H1 (cell line): ENCODE data around the gene UNK. TPM values are rescaled to one million over a fixed set of nuclear protein-coding genes. Genes with fewer than 3 reads are reported as not detected.
"Not testable (repeated sequence)": the region's sequence is repeated elsewhere in the genome, so short reads cannot be mapped to it uniquely, and the experiment has no call there.

Experiments
- CTCF ChIA-PET: fragments of 300-600 bp; sonication (Branson Sonifier 250); formaldehyde crosslinking; loops from one replicate; lab custom pipeline; 2021; ENCODE audit not compliant: partially characterized antibody; lab: Charles Lee
- POLR2A ChIA-PET: fragments of 300-600 bp; sonication (Branson Sonifier 250); formaldehyde crosslinking; loops from one replicate; lab custom pipeline; 2021; ENCODE audit warnings: inconsistent platforms; ENCODE audit not compliant: partially characterized antibody; lab: Charles Lee
- DNase-seq, 2 experiments: peaks; one replicate each; pipeline versions ENCODE4 v3.0.0 to v3.0.0-alpha.2; 2010 to 2022; ENCODE audit warnings: low spot score in 2 of 2, low read depth in 1 of 2, mixed read lengths in 1 of 2
- FAIRE-seq: peaks from 2 replicates; lab custom pipeline; 2011; peaks lifted over from hg19 to GRCh38; lab: Jason Lieb, UNC
- H2AFZ ChIP-seq: 2 replicates; pipeline ENCODE4 v1.8.1; 2012; ENCODE audit warnings: low read length, inconsistent platforms
- H2AK5ac ChIP-seq: 2 replicates; pipeline ENCODE4 v1.6.1; 2013; ENCODE audit warnings: low read depth, low read length
- H2BK120ac ChIP-seq: replicated peaks from 2 replicates; pipeline ENCODE3; 2013; ENCODE audit warnings: low read depth, low read length, inconsistent platforms
- H2BK12ac ChIP-seq: 2 replicates; pipeline ENCODE4 v1.6.1; 2013; ENCODE audit warnings: low read depth, low read length
- H2BK15ac ChIP-seq: 2 replicates; pipeline ENCODE4 v1.6.1; 2013; ENCODE audit warnings: low read length
- H2BK20ac ChIP-seq: 2 replicates; pipeline ENCODE4 v1.6.1; 2013; ENCODE audit warnings: low read length
- H2BK5ac ChIP-seq: 2 replicates; pipeline ENCODE4 v1.6.1; 2013; ENCODE audit warnings: low read depth, low read length
- H3K14ac ChIP-seq: 2 replicates; pipeline ENCODE4 v1.6.1; 2013; ENCODE audit warnings: inconsistent platforms; ENCODE audit not compliant: insufficient read length
- H3K18ac ChIP-seq: 2 replicates; pipeline ENCODE4 v1.6.1; 2013; ENCODE audit warnings: low read length; ENCODE audit errors: extremely low read depth
- H3K23ac ChIP-seq: 2 replicates; pipeline ENCODE4 v1.6.1; 2013; ENCODE audit warnings: inconsistent platforms; ENCODE audit not compliant: insufficient read length
- H3K23me2 ChIP-seq: 2 replicates; pipeline ENCODE4 v1.6.1; 2013; ENCODE audit warnings: low read depth, low read length
- H3K27ac ChIP-seq: 2 replicates; pipeline ENCODE4 v1.6.1; 2011; ENCODE audit warnings: low read depth, low read length, inconsistent platforms
- H3K27me3 ChIP-seq, 4 experiments: replicated peaks in 1 of 4; 1 replicate in 1 of 4; 2 replicates in 3 of 4; pipeline versions ENCODE4 v1.6.1 to v1.8.1; 2011 to 2013; ENCODE audit warnings: low read length in 3 of 4, mild to moderate bottlenecking in 3 of 4, inconsistent platforms in 2 of 4, mixed read lengths in 2 of 4, moderate library complexity in 1 of 4; ENCODE audit not compliant: control insufficient read depth in 3 of 4, insufficient read depth in 3 of 4; ENCODE audit errors: extremely low read depth in 1 of 4
- H3K36me3 ChIP-seq, 4 experiments: 2 replicates each; pipeline versions ENCODE4 v1.6.1 to v1.8.1; 2011 to 2013; ENCODE audit warnings: mild to moderate bottlenecking in 4 of 4, low read length in 3 of 4, moderate library complexity in 2 of 4, control low read depth in 1 of 4, inconsistent platforms in 1 of 4; ENCODE audit not compliant: insufficient read depth in 4 of 4, control insufficient read depth in 2 of 4
- H3K4ac ChIP-seq: replicated peaks from 2 replicates; pipeline ENCODE3; 2013; ENCODE audit warnings: low read length, low read depth, mixed read lengths, inconsistent platforms; ENCODE audit not compliant: insufficient read length
- H3K4me1 ChIP-seq, 4 experiments: replicated peaks in 1 of 4; 1 replicate in 1 of 4; 2 replicates in 3 of 4; pipeline versions ENCODE4 v1.6.1 to v1.8.1; 2011 to 2013; ENCODE audit warnings: low read length in 3 of 4, inconsistent platforms in 2 of 4, mixed read lengths in 1 of 4; ENCODE audit not compliant: insufficient read depth in 4 of 4, control insufficient read depth in 3 of 4
- H3K4me2 ChIP-seq, 2 experiments: 2 replicates each; pipeline versions ENCODE4 v1.6.1 to v1.8.1; 2011 to 2013; ENCODE audit warnings: low read depth in 2 of 2, low read length in 2 of 2, control low read depth in 1 of 2, inconsistent platforms in 1 of 2, mild to moderate bottlenecking in 1 of 2; ENCODE audit not compliant: insufficient read depth in 1 of 2
- H3K4me3 ChIP-seq, 4 experiments: fragments of 200-600, 300-600 bp in 1 of 4; sonication (generic), shearing (Covaris generic), sonication (Bioruptor Twin) in 1 of 4; 2 replicates each; pipeline versions ENCODE4 v1.5.1 to v1.8.1; 2011 to 2016; ENCODE audit warnings: low read length in 4 of 4, low read depth in 3 of 4, control low read depth in 2 of 4, inconsistent platforms in 2 of 4, mild to moderate bottlenecking in 2 of 4, mixed read lengths in 1 of 4, moderate library complexity in 1 of 4; ENCODE audit not compliant: insufficient read depth in 2 of 4; ENCODE audit errors: extremely low read depth in 1 of 4
- H3K56ac ChIP-seq: replicated peaks from 2 replicates; pipeline ENCODE3; 2013; ENCODE audit warnings: low read depth, mild to moderate bottlenecking, mixed read lengths, low read length, inconsistent platforms; ENCODE audit not compliant: insufficient read length
- H3K79me1 ChIP-seq: 2 replicates; pipeline ENCODE4 v1.6.1; 2013; ENCODE audit warnings: low read depth, low read length, control low read depth
- H3K79me2 ChIP-seq, 2 experiments: 2 replicates each; pipeline versions ENCODE4 v1.6.1 to v1.8.1; 2012 to 2013; ENCODE audit warnings: low read length in 2 of 2, mild to moderate bottlenecking in 2 of 2, inconsistent platforms in 1 of 2; ENCODE audit not compliant: insufficient read depth in 2 of 2, control insufficient read depth in 1 of 2
- H3K9ac ChIP-seq, 4 experiments: replicated peaks in 1 of 4; 1 replicate in 1 of 4; 2 replicates in 3 of 4; pipeline versions ENCODE4 v1.6.1 to v1.8.1; 2011 to 2013; ENCODE audit warnings: low read depth in 3 of 4, low read length in 3 of 4, control low read depth in 2 of 4, mild to moderate bottlenecking in 2 of 4, moderate library complexity in 2 of 4, inconsistent platforms in 1 of 4; ENCODE audit errors: extremely low read depth in 1 of 4
- H3K9me3 ChIP-seq, 2 experiments: 2 replicates each; pipeline versions ENCODE4 v1.6.1 to v1.8.1; 2012 to 2013; ENCODE audit warnings: mild to moderate bottlenecking in 2 of 2, moderate library complexity in 2 of 2, control low read depth in 1 of 2, inconsistent platforms in 1 of 2, low read depth in 1 of 2, low read length in 1 of 2, mixed read lengths in 1 of 2; ENCODE audit not compliant: insufficient read depth in 2 of 2
- H4K20me1 ChIP-seq, 2 experiments: replicated peaks in 1 of 2; 2 replicates each; pipeline versions ENCODE3 to v1.8.1; 2011 to 2013; ENCODE audit warnings: inconsistent platforms in 2 of 2, low read length in 2 of 2, mild to moderate bottlenecking in 1 of 2; ENCODE audit not compliant: insufficient read depth in 2 of 2, control insufficient read depth in 1 of 2
- H4K5ac ChIP-seq: 2 replicates; pipeline ENCODE4 v1.6.1; 2013; ENCODE audit warnings: low read length, low read depth, mixed read lengths, inconsistent platforms; ENCODE audit not compliant: insufficient read length
- H4K8ac ChIP-seq: 2 replicates; pipeline ENCODE4 v1.8.0; 2013; ENCODE audit warnings: mild to moderate bottlenecking, moderate library complexity, low read length, inconsistent platforms; ENCODE audit not compliant: insufficient read depth; ENCODE audit errors: extremely low read depth
- H4K91ac ChIP-seq: replicated peaks from 2 replicates; pipeline ENCODE3; 2013; ENCODE audit warnings: low read length, mixed read lengths, inconsistent platforms; ENCODE audit not compliant: insufficient read length
- EGR1 ChIP-seq: IDR thresholded peaks from 2 replicates; pipeline ENCODE4 v1.6.1; 2011; ENCODE audit warnings: low read depth, low read length, borderline replicate concordance
- NRF1 ChIP-seq: IDR thresholded peaks from 2 replicates; pipeline ENCODE4 v1.6.1; 2011; ENCODE audit warnings: mild to moderate bottlenecking, low read depth, low read length, improper control_type of control experiment
- WGBS, 2 experiments: shearing (Covaris generic) in 1 of 2; methylation state at CpG; one replicate each; pipeline versions ENCODE4 v1.1.6 to v1.1.7; 2013 to 2015; ENCODE audit warnings: low lambda C conversion rate in 2 of 2, mixed read lengths in 2 of 2, inconsistent platforms in 1 of 2, low coverage in 1 of 2, missing lambda C conversion rate in 1 of 2; ENCODE audit not compliant: insufficient replicate concordance in 2 of 2, insufficient coverage in 1 of 2, insufficient read length in 1 of 2; ENCODE audit errors: extremely low coverage in 1 of 2, missing lambda C conversion rate in 1 of 2; 5-methylcytosine and 5-hydroxymethylcytosine counted together
- polyA plus RNA-seq, 7 experiments: library from polyadenylated mRNA; depleted of rRNA in 3 of 7; stranded (reverse) in 5 of 7; unstranded in 2 of 7; fragments of >200 nt in 5 of 7; fragments of 200-250 nt in 2 of 7; gene quantifications; 1 replicate in 5 of 7; 2 replicates in 1 of 7; 4 replicates in 1 of 7; pipeline versions ENCODE4 v1.2.1 to v1.2.3, GENCODE V29; 2011 to 2013; ENCODE audit warnings: missing spikeins in 2 of 7, mixed read lengths in 2 of 7
- total RNA-seq: library from RNA; stranded (reverse); fragmentation: NEBNext Ultra II Directional; extraction: Animal tissue kit (Norgen Biotek cat#: 25700); gene quantifications from 2 replicates; pipeline ENCODE4 v1.2.1, GENCODE V29; 2021

Gene UNK
- total and polyA plus RNA-seq, 2 of the 8 experiments (the other 6 are each of a cell fraction or from before 2014, with no cell fraction given) = 24.2 to 33.3 TPM

- TF ChIP-seq EGR1 (no peak), NRF1 (no peak)
Observed at GRCh38 chr17:75759457-75759856, 25.1 kb upstream of the UNK start (continued).

DNA sequence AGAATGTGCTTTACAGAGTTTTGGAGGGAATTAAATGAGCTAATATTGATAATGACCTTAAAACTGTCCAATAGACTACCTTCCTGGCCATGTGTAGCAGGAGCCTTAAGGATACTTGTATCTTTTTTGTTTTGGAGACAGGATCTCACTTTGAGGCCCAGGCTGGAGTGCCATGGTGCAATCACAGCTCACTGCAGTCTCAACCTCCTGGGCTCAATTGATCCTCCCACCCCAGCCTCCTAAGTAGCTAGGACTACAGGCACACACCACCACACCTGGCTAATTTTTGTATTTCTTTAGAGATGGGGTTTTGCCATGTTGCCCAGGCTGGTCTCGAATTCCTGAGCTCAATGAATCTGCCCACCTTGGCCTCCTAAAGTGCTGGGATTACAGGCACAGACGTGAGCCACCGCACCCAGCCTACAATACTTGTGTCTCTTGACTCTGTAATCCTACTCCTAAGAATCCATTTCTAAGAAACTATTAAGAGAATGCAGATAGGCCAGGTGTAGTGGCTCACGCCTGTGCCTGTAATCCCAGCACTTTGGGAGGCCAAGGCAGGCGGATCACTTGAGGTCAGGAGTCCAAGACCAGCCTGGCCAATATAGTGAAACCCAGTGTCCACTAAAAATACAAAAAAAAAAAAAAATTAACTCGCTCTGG, 24.5 kb upstream of the UNK start:
- POLR2A ChIA-PET = interaction anchor here (1.2 to 15.1 kb wide), 5 partner anchors 9 to 27 kb away, joined by 3 to 425 read pairs (median 3); a partner anchor contains a TSS
- not testable (repeated sequence) for H4K20me1 ChIP-seq, H3K4me2 ChIP-seq, H3K23ac ChIP-seq, H3K9me3 ChIP-seq, DNase-seq, H3K27me3 ChIP-seq, H2AK5ac ChIP-seq, H3K9ac ChIP-seq, H2BK15ac ChIP-seq, H3K36me3 ChIP-seq, H2BK5ac ChIP-seq, H3K79me1 ChIP-seq, H4K5ac ChIP-seq, H3K27ac ChIP-seq, H3K79me2 ChIP-seq, H3K56ac ChIP-seq, H3K14ac ChIP-seq, H3K18ac ChIP-seq, H4K91ac ChIP-seq, H2BK20ac ChIP-seq, H4K8ac ChIP-seq, H2AFZ ChIP-seq, FAIRE-seq, H3K23me2 ChIP-seq, H2BK120ac ChIP-seq, H3K4ac ChIP-seq, H3K4me3 ChIP-seq, H2BK12ac ChIP-seq
- peaks cover 0 to 10% (median 7%) of the 10 kb centered on the region in 4 experiments; a peak in 5 of 7 replicates for H3K4me1 ChIP-seq
- WGBS, 2 experiments = 97% methylated on average over 6 of the region's 6 CpGs; no CpG with 5 or more reads in 1 of the 2 experiments
- CTCF ChIA-PET = interaction anchor here (0.9 to 19.5 kb wide), 14 partner anchors 8 to 134 kb away, joined by 3 to 359 read pairs (median 3); partner anchors contain the start of genes SMIM5 and UNK
